HEK293 (cell line): Measurements from ENCODE around the gene CFAP299.

Experiments used
- HOXA7 ChIP-seq: sonication (generic); formaldehyde crosslinking; IDR thresholded peaks from 2 replicates; pipeline ENCODE4 v1.8.1; 2022; ENCODE audit warnings: missing genetic modification reagents, borderline replicate concordance
- SETDB1 ChIP-seq: IDR thresholded peaks from one replicate; pipeline ENCODE4 v1.6.1; 2017; ENCODE audit warnings: mild to moderate bottlenecking, low read length, moderate library complexity, mixed read lengths; ENCODE audit not compliant: insufficient read length
- TCF7L2 ChIP-seq: IDR thresholded peaks from 2 replicates; pipeline ENCODE4 v1.6.1; 2011; ENCODE audit warnings: low read depth, mild to moderate bottlenecking, inconsistent platforms, low read length, moderate library complexity, borderline replicate concordance
- YY1 ChIP-seq: fragments of 450-650 bp; formaldehyde crosslinking; IDR thresholded peaks from 2 replicates; pipeline ENCODE4 v1.5.1; 2018; ENCODE audit warnings: missing biosample characterization, missing genetic modification characterization
- ZNF121 ChIP-seq: fragments of 450-650 bp; formaldehyde crosslinking; IDR thresholded peaks from 2 replicates; pipeline ENCODE4 v1.5.1; 2016; ENCODE audit warnings: missing biosample characterization, missing genetic modification characterization
- ZNF146 ChIP-seq: fragments of 450-650 bp; formaldehyde crosslinking; IDR thresholded peaks from 2 replicates; pipeline ENCODE4 v1.5.1; 2016; ENCODE audit warnings: missing biosample characterization, missing genetic modification characterization
- ZNF37A ChIP-seq: fragments of 450-650 bp; IDR thresholded peaks from 2 replicates; pipeline ENCODE4 v1.5.1; 2018; ENCODE audit warnings: missing biosample characterization, missing genetic modification characterization
- ZNF394 ChIP-seq: fragments of 450-650 bp; formaldehyde crosslinking; IDR thresholded peaks from 2 replicates; pipeline ENCODE4 v1.5.1; 2016; ENCODE audit warnings: missing biosample characterization, missing genetic modification characterization, mild to moderate bottlenecking, moderate library complexity, borderline replicate concordance
- ZNF518A ChIP-seq: fragments of 450-650 bp; formaldehyde crosslinking; conservative IDR thresholded peaks from 2 replicates; pipeline ENCODE4 v1.5.1; 2016; ENCODE audit warnings: low read depth, missing biosample characterization, missing genetic modification characterization
- ZNF776 ChIP-seq: fragments of 450-650 bp; formaldehyde crosslinking; IDR thresholded peaks from 2 replicates; pipeline ENCODE4 v1.5.0; 2017; ENCODE audit warnings: missing biosample characterization, missing genetic modification characterization, borderline replicate concordance
- TF ChIP-seq, protein P1 (sequence below): fragments of 450-650 bp; formaldehyde crosslinking; IDR thresholded peaks from 2 replicates; pipeline ENCODE4 v1.5.1; 2016; ENCODE audit warnings: missing biosample characterization, missing genetic modification characterization

- TF ChIP-seq ZNF37A (tag by site-specific recombination) (no peak), ZNF394 (tag by site-specific recombination) (no peak), ZNF121 (tag by site-specific recombination) (no peak), ZNF518A (tag by site-specific recombination) (no peak), HOXA7 (CRISPR knock-in tag) (no peak), YY1 (tag by site-specific recombination) (no peak), ZNF146 (tag by site-specific recombination) (no peak), ZNF776 (tag by site-specific recombination) (no peak), SETDB1 (no peak), TCF7L2 (no peak)
- TF ChIP-seq, protein P1, sequence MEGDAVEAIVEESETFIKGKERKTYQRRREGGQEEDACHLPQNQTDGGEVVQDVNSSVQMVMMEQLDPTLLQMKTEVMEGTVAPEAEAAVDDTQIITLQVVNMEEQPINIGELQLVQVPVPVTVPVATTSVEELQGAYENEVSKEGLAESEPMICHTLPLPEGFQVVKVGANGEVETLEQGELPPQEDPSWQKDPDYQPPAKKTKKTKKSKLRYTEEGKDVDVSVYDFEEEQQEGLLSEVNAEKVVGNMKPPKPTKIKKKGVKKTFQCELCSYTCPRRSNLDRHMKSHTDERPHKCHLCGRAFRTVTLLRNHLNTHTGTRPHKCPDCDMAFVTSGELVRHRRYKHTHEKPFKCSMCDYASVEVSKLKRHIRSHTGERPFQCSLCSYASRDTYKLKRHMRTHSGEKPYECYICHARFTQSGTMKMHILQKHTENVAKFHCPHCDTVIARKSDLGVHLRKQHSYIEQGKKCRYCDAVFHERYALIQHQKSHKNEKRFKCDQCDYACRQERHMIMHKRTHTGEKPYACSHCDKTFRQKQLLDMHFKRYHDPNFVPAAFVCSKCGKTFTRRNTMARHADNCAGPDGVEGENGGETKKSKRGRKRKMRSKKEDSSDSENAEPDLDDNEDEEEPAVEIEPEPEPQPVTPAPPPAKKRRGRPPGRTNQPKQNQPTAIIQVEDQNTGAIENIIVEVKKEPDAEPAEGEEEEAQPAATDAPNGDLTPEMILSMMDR (tag by site-specific recombination), result no peak
Observed at GRCh38 chr4:80732010-80732409, 396.5 kb downstream of the CFAP299 start.
